Mucosa of descending colon (tissue), 3 donors: ENCODE data around the gene TPM1. TPM values are rescaled to one million over a fixed set of nuclear protein-coding genes. Genes with fewer than 3 reads are reported as not detected.

ENCODE experiments used
- ATAC-seq: fragments of 200-7000 bp; cut with Tn5 transposase; one replicate; pipeline ENCODE4 v1.9.1; 2020; ENCODE audit warnings: mild to moderate bottlenecking, moderate library complexity
- DNase-seq, 3 donors: peaks; one replicate each; pipeline ENCODE4 v3.0.0-alpha.2; 2020
- H3K36me3 ChIP-seq: fragments of 200-600 bp; one replicate; pipeline ENCODE4 v1.8.0; 2021; ENCODE audit warnings: low read depth, mild to moderate bottlenecking
- H3K4me1 ChIP-seq: fragments of 200-600 bp; one replicate; pipeline ENCODE4 v1.8.0; 2021; ENCODE audit warnings: low read depth, mild to moderate bottlenecking
- H3K4me3 ChIP-seq: fragments of 200-600 bp; one replicate; pipeline ENCODE4 v1.8.0; 2021; ENCODE audit warnings: mild to moderate bottlenecking
- H3K9me3 ChIP-seq: fragments of 200-600 bp; one replicate; pipeline ENCODE4 v1.8.0; 2021; ENCODE audit warnings: mild to moderate bottlenecking
- CTCF ChIP-seq: fragments of 200-600 bp; IDR thresholded peaks from one replicate; pipeline ENCODE4 v1.8.0; 2022; ENCODE audit warnings: antibody characterized with exemption, mild to moderate bottlenecking
- intact Hi-C, 2 donors: fragments of 100-400 bp; cut with DNase I in 1 of 2; cut with micrococcal nuclease in 1 of 2; formaldehyde crosslinking; loops; one replicate each; pipeline versions ENCODE4 v1.11.0 to v1.11.1; 2022; cut with DNase I, micrococcal nuclease
- total RNA-seq, 3 donors: library from RNA; stranded (reverse); fragmentation: NEBNext Ultra II Directional in 2 of 3; extraction: Animal tissue kit (Norgen Biotek cat#: 25700) in 2 of 3; gene quantifications; one replicate each; pipeline versions ENCODE4 v1.2.1 to v1.2.4, GENCODE V29; 2021 to 2023
- donor health status: DM: no; HTN: no; CAD: no; lungs with moderate emphysema.
- donor health status: DM: no; HTN: no; CAD: no.
- donor health status: DM: no; HTN: yes; CAD: no.

TPM1 gene
- total RNA-seq, 3 donors from 2014 or later: 613 to 1,704 (median 696) TPM

GRCh38 chr15:63086271-63086670, 43.7 kb downstream of the TPM1 start:
- no peak overlapping the region for H3K4me3 ChIP-seq
- no peak for ATAC-seq
- no peak for TF ChIP-seq CTCF
- DNase-seq: no peak
- H3K9me3 ChIP-seq: no peaks in the 10 kb centered on the region
- H3K4me1 ChIP-seq: peaks cover 4% of the 10 kb centered on the region
- H3K36me3 ChIP-seq: no peaks in the 10 kb centered on the region
- intact Hi-C loops: no loop called here

- Histone ChIP-seq H3K4me1 (peaks cover 4% of the 10 kb centered on the region), H3K36me3 (no peaks in the 10 kb centered on the region), H3K4me3 (no peak overlapping the region), H3K9me3 (no peaks in the 10 kb centered on the region)
- DNase-seq (no peak), ATAC-seq (no peak)
- intact Hi-C loops: no loop called here
- no peak for TF ChIP-seq CTCF
These were observed 44.4 kb downstream of the TPM1 start for GRCh38 chr15:63086947-63087346.

GRCh38 chr15:63088533-63089245, 46.1 kb downstream of the TPM1 start:
- no peak for TF ChIP-seq CTCF
- Histone ChIP-seq H3K4me3 (no peak overlapping the region), H3K9me3 (no peaks in the 10 kb centered on the region), H3K36me3 (no peaks in the 10 kb centered on the region), H3K4me1 (peaks cover 4% of the 10 kb centered on the region)
- no peak for ATAC-seq
- DNase-seq: no peak
- intact Hi-C loops: no loop called here

- intact Hi-C loops: loop anchor here (5.0 kb wide), 2 partner anchors 42 to 307 kb away; no protein-coding TSS in a partner anchor
- Histone ChIP-seq H3K4me3 (no peak overlapping the region), H3K4me1 (peaks cover 4% of the 10 kb centered on the region), H3K9me3 (no peaks in the 10 kb centered on the region), H3K36me3 (no peaks in the 10 kb centered on the region)
- TF ChIP-seq CTCF: no peak
- ATAC-seq (peak; percentile 68), DNase-seq (peak in 2 of 3 donors; percentile 38 to 41)
These were observed 46.9 kb downstream of the TPM1 start for GRCh38 chr15:63089260-63090043.

- ATAC-seq (no peak), DNase-seq (no peak)
- Histone ChIP-seq H3K36me3 (no peaks in the 10 kb centered on the region), H3K9me3 (no peaks in the 10 kb centered on the region), H3K4me3 (no peak overlapping the region), H3K4me1 (peaks cover 4% of the 10 kb centered on the region)
- TF ChIP-seq CTCF: no peak
- intact Hi-C loops: loop anchor here (5.0 kb wide), 2 partner anchors 43 to 308 kb away; no protein-coding TSS in a partner anchor
These were observed 47.9 kb downstream of the TPM1 start for GRCh38 chr15:63090472-63090871.
